B cell (primary cell): Measurements from ENCODE around the gene ANKRD33.

Experiments used
- EZH2 ChIP-seq: IDR thresholded peaks from 2 replicates; pipeline ENCODE4 v1.6.1; 2012; ENCODE audit warnings: borderline replicate concordance, low read depth, mild to moderate bottlenecking, moderate library complexity, low read length; ENCODE audit not compliant: insufficient read depth, poor library complexity, severe bottlenecking
- TF ChIP-seq, protein P1 (sequence below): fragments of 200-600 bp; IDR thresholded peaks from one replicate; pipeline ENCODE4 v1.8.0; 2022; ENCODE audit warnings: antibody characterized with exemption, mild to moderate bottlenecking

DNA sequence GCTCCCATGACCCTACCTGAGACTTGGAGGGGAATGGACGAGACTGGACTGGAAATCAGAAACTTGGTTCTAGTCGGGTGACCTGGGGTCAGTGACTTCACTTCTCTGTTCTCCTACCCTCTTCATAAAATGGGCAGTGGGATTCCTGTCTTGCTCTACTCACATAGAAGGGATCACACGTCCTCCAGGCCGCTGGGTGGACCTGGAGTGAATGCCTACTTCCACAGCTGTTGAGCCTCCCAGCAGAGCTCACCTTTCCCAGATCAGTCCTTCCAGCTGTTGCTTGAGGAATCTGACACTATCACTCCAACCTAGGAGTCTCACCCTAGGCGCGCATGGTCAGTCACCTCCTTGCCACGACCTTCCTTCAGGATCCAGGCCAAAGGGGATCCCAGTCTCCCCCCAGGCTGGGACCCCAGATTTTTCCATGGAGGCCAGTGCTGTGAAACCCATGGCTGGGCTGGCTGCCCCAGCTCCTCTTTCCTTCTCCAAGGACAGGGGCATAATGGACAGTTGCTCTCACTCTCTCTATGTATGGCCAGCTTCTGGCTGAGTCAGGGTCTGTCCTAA is 20.0 kb downstream of the ANKRD33 start:
- TF ChIP-seq, protein P1, sequence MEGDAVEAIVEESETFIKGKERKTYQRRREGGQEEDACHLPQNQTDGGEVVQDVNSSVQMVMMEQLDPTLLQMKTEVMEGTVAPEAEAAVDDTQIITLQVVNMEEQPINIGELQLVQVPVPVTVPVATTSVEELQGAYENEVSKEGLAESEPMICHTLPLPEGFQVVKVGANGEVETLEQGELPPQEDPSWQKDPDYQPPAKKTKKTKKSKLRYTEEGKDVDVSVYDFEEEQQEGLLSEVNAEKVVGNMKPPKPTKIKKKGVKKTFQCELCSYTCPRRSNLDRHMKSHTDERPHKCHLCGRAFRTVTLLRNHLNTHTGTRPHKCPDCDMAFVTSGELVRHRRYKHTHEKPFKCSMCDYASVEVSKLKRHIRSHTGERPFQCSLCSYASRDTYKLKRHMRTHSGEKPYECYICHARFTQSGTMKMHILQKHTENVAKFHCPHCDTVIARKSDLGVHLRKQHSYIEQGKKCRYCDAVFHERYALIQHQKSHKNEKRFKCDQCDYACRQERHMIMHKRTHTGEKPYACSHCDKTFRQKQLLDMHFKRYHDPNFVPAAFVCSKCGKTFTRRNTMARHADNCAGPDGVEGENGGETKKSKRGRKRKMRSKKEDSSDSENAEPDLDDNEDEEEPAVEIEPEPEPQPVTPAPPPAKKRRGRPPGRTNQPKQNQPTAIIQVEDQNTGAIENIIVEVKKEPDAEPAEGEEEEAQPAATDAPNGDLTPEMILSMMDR: no peak
- no peak for TF ChIP-seq EZH2
